IPS DF 4.7 (cell line): ENCODE data around the gene LASP1NB.

Experiments used
- DNase-seq: peaks from one replicate; pipeline ENCODE4 v3.0.0-alpha.2; 2013; ENCODE audit warnings: low spot score; ENCODE audit errors: extremely low read depth

The LASP1NB gene

DNA sequence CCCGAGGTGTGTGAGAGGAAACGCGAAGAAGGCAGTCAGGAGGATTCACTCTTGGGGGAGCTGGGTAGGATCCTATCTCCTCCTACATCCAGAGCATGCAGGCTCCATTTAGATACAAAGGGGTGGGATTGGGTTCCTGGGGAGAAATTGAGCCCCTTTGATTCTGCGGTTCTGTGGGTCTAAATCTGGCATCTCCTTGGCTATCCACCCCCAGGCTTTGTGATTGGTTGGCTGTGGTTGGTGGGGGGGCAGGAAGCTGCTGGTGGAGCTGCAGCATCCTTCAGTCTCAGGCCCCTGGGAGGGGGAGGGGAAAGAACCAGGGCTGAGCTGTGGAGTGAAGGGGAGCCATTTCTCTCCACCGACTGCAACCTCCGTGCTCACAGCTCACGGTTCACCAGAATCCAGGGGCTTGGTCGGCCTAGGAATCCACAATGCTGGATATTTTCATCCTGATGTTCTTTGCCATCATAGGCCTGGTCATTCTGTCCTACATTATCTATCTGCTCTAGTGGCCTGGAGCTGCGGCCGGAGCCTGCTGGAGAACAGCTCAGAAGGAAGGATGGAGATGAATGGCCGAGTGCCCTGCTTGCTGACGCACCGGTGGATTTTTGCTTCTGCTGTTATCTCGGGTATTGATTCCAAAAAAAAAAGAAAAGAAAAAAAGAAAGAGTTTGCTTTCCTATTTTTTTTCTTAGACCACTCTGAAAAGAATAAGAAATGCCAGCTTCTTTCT, at the start of gene LASP1NB:
TSS of gene LASP1NB (plus strand) at position 352 of the 733 bp plus-strand sequence.
- no peak for DNase-seq

DNA sequence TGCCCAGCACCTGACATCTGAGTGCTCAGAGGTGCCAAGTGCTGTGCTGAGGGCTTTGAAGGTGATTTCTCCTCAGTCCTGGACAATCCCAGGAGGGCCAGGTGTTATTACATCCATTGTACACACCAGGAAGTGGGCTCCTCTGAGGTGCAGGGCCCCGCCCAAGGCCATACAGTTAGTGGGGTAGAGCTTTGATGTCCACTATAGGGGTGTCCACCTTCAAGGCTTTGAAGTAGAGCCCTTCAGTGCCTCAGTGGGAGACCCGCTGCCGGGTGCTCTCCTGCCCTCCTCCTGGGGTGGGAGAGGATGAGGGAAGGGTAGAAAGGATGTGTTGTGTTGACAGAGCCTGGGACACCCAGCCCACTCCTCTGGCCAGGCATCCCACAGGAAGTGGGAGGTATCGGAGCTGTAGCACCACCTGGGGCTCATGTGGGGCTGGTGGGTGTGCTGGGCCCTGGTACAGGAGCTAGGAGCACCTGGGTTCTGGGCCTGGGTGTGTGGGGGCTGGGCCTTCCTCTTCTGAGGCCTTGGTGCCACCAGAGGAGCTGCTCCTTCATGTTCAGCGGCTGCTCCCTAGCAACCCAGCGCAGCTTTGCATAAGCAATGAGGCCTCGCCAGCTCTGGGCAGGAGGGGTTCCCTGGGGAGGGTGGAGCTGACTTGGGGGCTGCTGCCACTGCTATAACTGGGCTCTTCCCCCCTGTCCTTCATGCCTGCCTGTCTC, 48.1 kb upstream of the LASP1NB start:
- no peak for DNase-seq

DNA sequence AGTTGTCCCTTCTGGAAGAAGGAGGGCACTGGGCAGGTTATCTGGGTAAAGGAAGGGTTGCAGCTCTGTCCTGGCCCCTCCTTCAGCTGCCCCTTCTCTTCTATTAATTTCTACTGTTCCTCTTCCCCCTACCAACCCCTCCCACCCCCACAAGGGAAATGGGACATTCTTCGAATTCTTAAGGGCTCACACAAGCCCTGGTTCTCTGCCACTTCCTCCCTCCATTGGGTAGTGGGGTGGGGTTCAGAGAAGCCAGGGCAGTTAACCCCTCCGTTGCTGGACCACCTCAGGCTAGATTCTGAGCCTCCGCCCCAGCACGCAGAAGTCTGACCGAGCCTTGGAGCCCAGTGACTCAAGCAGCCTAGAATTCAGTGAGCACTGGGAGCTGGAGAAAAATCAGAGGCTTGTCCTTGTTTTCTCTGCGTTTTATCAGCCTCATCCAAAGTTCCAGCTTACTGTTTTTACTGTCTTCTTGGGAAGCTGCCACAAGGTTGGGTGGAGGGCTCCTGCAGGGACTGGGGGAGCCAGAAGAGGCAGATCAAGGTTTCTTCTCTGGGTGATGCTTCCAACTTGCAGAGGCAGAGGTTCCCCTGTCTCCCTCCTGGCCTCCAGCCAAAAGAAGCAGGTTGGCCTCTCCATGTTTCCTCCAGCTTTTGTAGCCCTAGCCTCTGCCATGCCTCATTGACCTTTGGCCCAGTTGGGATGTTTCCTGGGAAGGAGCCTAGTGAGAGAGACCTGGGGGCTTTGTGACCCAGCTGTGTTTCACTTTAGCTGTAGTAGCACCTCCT, 45.3 kb upstream of the LASP1NB start:
- DNase-seq: peak; percentile 92

DNA sequence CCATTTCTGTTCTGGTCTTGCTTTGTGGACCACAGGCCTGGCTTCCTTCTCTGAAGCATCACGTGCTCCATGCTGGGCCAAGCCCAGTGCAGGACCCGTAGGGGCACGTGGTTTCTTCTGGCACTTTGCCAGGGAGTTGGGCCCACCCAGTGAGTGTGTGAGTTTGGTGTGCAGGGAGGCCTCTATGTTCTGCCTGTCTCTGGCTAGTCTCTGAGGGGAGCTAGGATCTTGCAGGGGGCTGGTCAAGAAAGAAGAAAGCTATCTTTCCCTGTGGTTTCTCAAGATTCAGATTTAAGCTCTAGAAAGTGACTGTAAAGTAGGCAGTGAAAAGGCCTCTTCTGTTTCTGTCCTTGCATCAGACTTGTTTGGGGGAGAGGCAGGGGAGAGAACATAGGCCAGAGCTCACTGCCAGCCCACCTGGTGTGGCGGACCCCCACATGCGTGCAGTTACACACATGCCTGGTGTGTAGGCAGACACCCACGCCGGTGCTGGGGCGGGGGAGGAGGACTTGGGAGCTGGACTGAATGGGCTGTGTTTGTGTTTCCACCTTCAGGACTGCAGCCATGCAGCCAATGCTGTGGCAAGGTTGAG, 43.7 kb upstream of the LASP1NB start:
- DNase-seq: no peak

DNA sequence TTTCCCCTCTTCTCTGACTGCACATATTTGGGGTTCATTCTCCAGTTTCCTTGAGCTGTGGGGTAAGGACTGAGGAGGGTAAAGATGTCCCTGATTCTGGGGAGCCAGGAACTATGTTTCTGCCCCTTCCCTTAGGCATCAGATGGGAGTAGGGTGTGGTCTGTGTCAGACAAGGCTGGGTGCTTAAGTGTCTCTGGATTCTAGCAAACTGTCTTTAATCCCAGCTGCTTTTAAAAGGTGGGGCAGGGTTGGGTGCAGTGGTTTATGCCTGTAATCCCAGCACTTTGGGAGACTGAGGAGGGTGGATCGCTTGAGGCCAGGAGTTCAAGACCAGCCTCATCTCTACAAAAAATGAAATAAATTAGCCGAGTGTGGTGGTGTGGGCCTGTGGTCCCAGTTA, 42.5 kb upstream of the LASP1NB start:
- no peak for DNase-seq

DNA sequence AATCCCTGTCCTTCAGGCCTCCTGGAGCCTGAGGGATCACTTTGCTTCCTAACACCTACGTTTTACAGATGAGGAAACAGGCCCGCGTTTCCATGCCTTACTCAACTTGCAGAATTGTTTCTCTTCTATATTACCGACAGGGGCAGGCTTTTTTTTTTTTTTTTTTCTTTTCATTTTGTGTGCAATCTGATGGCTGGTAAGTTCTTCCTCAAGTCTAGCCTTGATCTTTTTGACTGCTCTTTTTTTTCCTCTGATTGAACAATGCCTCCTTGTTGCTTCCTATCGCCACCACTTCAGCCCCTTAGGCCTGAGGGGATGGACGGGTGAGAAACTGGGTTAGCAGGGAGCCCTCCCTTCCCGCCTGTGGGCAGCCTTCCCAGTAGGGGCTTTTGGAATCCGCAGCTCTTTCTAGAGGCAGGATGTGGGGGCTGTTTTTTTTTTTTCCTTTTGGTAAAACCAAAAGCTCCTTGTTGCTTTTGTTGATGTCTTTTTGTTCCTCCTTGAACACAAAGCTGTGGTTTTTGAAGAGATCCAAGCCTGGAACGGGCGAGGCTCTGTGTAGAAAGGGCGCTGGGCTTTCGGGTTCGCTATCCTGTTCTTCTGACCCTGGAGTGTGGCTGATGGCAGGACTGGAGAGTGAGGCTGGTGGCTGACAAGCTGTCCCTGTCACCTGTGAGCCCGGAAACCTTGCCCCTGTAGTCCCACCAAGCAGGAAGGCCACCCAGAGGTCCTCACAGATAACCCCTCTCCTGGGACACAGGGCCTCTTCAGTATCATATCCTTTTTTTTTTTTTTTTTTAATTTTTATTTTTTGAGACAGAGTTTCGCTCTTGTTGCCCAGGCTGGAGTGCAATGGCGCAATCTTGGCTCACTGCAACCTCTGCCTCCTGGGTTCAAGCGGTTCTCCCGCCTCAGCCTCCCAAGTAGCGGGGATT, 41.6 kb upstream of the LASP1NB start:
- no peak for DNase-seq

DNA sequence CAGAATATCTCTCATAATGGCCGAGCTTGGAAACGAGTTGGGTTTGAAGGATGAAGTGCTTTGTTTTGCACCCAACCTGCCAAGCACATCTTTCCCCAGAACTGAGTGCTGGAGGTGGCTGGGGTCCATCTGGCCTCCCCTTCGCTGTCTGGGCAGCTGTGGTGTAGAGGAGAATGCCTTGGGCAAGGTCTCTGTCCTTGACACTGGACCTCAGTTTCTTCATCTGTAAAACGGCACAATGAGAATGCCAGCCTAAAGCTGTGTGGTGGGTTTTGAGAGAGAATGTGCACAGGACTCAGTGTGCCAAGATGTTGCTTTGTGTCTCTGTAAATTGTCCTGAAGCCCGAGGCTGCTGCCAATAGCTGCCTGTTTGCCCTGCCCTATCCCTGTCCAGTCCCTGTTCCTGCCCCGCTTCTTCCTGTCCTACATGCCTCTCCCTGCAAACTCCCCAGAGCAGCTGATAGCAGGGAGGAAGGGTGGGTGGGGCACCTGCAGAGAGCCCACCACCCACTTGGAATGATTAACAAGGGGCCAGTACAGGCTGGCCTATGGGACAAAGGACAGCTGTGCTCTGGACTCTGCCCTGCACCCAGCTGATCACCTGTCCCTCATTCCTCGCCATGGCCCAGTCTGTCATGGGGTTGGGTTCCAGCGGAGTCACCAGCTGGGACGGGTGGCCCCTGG, 40.2 kb upstream of the LASP1NB start:
- DNase-seq: no peak

DNA sequence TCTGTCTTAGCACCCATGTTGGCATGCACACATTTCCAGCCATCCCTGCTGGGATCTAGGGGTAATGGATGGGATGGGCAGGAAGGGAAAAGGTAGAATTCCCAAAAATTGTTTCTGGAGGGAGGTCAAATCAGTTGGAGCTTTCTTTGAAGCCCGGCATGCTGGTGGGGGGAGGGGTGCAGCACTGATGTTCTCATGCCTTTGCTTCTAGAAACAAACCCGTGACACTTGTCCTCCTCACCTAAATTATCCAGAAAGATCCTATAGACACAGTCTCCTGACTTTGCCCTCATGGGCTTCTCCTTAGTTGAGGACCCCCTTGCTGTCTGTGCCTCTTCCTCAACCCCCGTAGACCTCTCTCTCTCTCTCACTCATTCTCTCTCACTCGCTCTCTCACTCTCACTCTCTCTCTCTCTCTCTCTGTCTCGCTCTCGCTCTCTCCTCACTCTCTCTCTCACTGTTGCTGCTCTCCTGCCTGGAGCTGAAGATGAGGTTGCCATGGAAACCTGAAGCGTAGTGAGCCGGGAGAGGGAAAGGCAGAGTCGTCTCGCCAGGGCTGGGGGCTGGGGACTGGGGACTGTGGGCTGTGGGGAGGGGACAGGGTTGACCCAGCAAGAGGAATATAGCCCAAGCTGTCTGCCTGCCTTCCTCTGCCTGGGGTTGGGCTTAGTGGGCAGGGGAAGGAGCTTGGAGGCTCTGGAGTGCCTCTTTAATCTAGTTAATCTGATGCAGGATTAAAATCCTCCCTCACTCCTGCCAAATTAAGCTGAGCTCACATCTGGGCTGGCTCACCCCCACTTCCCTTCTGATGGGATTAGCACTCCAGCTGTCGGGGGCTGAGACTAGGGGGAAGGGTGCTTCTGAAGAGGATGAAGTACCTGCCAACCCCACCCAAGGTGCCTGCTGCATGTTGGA, 39.4 kb upstream of the LASP1NB start:
- no peak for DNase-seq

DNA sequence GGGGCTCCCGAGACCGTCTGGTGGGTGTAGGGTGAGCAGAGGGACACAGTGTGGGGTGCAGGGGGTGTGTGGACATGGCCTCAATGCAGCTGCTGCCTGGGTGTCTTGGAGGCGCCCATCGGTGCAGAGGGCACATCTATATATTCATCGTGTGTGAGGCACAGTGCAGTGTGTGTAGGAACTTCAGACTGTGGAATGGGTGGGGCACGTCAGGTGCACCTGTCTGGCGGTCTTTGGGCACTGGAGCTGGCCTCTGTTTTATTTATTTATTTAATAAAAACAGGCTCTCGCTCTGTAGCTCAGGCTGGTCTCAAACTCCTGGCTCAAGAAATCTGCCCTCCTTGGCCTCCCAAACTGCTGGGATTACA, 38.8 kb upstream of the LASP1NB start:
- no peak for DNase-seq

DNA sequence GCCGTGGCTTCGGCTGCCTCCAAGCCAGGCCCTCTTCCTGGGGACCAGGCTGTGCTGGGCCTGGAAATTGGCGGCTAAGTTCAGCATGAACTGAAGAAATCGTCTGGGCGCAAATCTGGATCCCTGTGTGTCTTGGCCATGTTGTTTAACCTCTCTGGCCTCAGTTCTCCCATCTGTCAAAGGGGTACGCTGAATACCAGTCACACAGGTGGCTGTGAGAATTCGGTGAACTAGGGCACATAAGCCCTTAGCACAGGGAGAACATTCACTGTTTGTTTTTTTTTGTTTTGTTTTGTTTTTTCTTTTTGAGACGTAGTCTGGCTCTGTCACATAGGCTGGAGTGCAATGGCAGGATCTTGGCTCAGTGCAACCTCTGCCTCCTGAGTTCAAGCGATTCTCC, 36.6 kb upstream of the LASP1NB start:
- no peak for DNase-seq

DNA sequence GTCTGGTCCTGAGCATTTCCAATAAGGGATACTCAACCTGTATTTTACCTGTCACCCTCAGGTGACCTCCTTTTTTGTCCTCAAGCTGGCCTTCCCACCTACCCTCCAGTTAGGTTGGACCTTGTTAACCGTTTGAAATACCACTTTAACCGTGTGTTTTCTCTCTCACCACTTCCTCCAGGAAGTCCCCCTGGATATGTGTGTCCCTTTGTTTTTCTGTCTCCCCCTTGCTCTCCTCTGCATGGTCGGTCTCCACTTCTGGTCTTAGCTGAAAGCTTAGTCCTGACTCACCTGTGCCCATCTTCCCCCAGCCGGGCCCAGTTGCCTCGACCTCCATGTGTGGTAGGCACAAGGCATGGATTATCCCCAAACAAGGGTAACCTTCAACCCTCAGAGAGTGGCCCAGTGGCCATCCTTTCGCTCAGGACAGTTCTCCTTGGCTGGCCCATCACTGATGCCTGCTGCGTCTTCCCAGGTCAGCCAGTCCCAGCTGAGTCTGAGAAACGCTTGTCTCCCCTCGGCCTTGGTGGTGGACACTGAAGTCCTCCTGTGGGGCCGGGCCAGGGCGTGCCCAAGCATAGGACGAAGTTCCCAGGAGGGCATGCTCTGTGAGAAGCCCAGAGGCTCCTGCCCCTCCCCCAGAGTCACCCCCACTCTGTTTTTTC, 35.5 kb upstream of the LASP1NB start:
- no peak for DNase-seq

DNA sequence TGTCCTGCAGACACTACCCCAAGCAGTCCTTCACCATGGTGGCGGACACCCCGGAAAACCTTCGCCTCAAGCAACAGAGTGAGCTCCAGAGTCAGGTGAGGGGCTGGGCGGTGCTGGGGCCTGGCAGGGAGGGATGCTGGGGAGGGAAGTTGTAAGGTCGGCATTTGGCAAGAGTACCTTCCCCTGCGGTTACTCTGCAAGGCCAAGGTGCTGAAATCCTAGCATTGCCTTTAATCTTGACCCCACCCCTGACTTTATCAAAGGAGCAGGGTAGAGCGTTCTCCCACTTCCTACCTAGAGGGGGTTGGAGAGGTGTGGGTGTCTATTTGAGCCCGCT, 35.0 kb upstream of the LASP1NB start:
- no peak for DNase-seq

DNA sequence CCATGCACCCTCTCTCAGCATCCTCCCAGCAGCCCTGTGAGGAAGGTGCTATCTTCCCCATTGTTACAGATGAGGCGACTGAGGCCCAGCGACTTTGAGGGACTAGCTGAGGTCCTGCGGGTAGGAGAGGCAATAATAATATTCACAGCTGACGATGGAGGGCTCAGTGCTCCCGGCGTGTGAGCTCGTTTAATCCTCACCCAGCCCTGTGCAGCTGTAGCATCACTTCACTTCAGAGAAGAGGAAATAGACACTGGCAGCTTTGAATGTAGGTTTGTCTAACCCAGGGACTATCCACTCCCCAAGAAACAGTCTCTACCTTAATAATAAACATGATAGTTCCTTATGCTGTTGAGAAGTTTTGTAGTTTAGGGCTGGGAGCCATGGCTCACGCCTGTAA, 34.0 kb upstream of the LASP1NB start:
- no peak for DNase-seq

DNA sequence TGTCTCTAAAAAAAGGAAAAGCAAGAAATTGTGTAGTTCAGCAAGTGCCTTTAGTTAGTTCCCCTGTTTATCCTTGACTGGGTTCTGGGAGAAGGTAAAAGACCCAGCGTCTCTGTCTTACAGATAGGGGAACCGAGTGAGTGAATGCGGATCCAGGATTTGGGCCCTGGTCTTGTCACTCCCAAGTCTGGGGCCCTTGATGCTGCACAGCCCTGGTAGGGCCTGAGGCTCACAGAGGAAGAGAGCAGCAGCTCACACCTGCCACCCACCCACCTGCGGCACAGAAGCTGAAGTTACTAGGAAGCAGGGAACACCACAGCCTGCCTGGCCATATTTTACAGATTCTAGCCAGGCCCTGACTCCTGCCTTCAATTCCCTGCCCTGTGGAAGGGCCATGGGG, 33.3 kb upstream of the LASP1NB start:
- DNase-seq: no peak

DNA sequence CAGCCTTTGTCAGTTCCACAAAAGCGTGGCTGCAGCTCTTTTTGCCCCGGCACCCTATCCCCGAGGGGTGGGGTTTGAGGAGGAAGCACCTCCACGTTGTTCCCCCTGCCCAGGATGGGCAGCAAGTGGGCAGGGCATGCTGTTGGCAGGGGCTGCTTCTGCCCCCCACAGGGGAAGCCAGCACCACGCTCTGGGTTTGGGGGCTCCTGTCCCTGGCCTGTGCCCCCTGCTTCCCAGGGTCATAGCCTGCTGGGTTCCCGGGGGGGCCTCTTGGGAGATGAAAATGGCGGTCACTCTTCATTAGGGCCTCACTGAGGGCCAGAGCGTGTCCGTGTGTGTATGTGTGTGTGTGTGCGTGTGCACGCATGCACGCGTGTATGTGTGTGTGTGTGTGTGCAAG, 32.8 kb upstream of the LASP1NB start:
- no peak for DNase-seq

DNA sequence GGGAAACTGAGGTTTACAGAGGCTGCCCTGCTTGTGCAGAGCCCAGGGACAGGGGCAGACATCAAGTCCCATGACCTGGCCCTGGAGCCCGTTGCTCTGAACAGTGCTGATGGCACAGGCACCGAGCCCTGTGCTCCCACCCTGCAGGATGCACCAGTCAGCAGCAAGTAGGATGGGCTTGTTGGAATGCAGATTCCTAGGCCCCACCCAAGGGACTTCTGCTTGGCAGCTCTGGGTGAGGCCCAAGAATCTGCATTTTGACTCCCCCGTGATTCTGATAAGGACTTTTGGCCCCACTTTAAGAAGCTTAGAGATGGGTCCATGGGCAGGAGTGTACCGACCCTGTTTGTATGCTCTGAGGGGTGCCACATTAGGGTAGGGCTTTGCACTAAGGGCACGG, 32.3 kb upstream of the LASP1NB start:
- no peak for DNase-seq

DNA sequence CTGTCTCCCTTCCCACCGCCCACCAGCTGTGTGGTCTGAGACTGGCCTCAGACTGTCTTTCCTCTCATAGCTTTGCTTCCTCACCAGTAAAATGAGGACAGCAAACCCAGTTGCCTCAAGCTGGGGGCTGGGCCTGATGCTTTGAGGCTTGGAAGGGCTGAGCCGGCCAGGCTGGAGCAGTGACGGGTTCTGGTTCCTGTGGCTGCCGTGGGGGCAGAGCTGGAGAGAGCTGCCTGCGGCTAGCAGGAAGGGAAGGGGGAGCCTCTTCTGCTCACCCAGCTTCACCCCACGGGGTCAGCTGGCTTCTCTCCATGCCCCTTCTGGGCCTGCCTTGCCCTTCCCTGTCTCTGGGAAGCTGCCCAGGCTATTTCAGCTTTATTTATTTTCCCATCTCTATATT, 31.8 kb upstream of the LASP1NB start:
- DNase-seq: no peak

DNA sequence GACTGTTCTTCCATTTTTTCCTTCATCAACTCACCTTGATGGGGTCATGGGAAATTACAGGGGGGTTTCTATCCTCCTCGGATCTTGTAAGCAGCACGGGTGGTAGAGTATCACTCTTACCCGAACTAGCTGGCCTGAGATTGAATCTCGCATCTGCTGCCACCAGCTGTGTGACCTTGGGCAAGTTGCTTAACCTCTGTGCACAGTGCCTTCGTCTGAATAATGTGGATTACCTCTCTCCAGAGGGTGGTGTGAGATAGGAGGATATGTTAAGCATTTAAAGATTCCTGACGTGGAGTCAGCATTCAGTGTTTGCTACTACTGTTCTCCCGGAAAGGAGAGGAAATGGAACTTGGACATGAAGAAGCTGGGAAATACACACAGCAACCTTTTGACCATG, 31.1 kb upstream of the LASP1NB start:
- DNase-seq: no peak
